Hepatocyte (in vitro differentiated cells): ENCODE results near the gene BBX.

Experiments used
- CTCF ChIP-seq: fragments of 200-600 bp; sonication (generic); IDR thresholded peaks from 2 replicates; pipeline ENCODE4 v1.5.1; 2016; ENCODE audit warnings: antibody characterized with exemption, mild to moderate bottlenecking; ENCODE audit not compliant: poor library complexity
- EZH2 ChIP-seq: fragments of 200-600 bp; sonication (generic); IDR thresholded peaks from 2 replicates; pipeline ENCODE4 v1.6.1; 2016; ENCODE audit warnings: antibody characterized with exemption, mild to moderate bottlenecking, borderline replicate concordance
- EZH2phosphoT487 ChIP-seq: fragments of 200-600 bp; sonication (generic); IDR thresholded peaks from one replicate; pipeline ENCODE4 v1.6.1; 2018; ENCODE audit warnings: antibody characterized with exemption, mild to moderate bottlenecking, low read depth, moderate library complexity; ENCODE audit not compliant: unreplicated experiment, severe bottlenecking

- TF ChIP-seq CTCF: no peak
- TF ChIP-seq EZH2phosphoT487: no peak
- no peak for TF ChIP-seq EZH2
These were observed 3.0 kb downstream of the BBX start for GRCh38 chr3:107525644-107526305.
